Omental fat pad (tissue), 4 donors: Measurements from ENCODE around the gene NAV3. TPM values are rescaled to one million over a fixed set of nuclear protein-coding genes. Genes with fewer than 3 reads are reported as not detected.
A peak's percentile ranks its signal among the peaks of the same experiment; 100 is the strongest.

Experiments
- ATAC-seq: fragments of 150-250 bp; one replicate; pipeline ENCODE4 v1.9.1; 2016; ENCODE audit warnings: mild to moderate bottlenecking, moderate library complexity; ENCODE audit not compliant: low FRiP score
- DNase-seq: peaks from one replicate; pipeline ENCODE4 v3.0.0-alpha.2; 2019; ENCODE audit warnings: low spot score
- total RNA-seq, 4 donors: library from RNA; depleted of rRNA; stranded (reverse); fragments of >200 nt; gene quantifications; one replicate each; pipeline ENCODE4 v1.1.0, GENCODE V29; 2016
- TF ChIP-seq, protein P1 (sequence below), 3 donors: fragments of 450-650 bp; IDR thresholded peaks; one replicate each; pipeline ENCODE4 v1.5.1; 2016 to 2017; ENCODE audit warnings: antibody characterized with exemption in 3 of 3, mild to moderate bottlenecking in 3 of 3, moderate library complexity in 2 of 3

NAV3 gene
- total RNA-seq, 4 donors from 2014 or later = 12.5 to 24.3 (median 15.3) TPM

- TF ChIP-seq, protein P1, sequence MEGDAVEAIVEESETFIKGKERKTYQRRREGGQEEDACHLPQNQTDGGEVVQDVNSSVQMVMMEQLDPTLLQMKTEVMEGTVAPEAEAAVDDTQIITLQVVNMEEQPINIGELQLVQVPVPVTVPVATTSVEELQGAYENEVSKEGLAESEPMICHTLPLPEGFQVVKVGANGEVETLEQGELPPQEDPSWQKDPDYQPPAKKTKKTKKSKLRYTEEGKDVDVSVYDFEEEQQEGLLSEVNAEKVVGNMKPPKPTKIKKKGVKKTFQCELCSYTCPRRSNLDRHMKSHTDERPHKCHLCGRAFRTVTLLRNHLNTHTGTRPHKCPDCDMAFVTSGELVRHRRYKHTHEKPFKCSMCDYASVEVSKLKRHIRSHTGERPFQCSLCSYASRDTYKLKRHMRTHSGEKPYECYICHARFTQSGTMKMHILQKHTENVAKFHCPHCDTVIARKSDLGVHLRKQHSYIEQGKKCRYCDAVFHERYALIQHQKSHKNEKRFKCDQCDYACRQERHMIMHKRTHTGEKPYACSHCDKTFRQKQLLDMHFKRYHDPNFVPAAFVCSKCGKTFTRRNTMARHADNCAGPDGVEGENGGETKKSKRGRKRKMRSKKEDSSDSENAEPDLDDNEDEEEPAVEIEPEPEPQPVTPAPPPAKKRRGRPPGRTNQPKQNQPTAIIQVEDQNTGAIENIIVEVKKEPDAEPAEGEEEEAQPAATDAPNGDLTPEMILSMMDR (IDR thresholded peaks at IDR 0.05) = no peak
- ATAC-seq = no peak
- DNase-seq = no peak
Measured at GRCh38 chr12:77837876-77838291, 7.2 kb downstream of the NAV3 start.

DNA sequence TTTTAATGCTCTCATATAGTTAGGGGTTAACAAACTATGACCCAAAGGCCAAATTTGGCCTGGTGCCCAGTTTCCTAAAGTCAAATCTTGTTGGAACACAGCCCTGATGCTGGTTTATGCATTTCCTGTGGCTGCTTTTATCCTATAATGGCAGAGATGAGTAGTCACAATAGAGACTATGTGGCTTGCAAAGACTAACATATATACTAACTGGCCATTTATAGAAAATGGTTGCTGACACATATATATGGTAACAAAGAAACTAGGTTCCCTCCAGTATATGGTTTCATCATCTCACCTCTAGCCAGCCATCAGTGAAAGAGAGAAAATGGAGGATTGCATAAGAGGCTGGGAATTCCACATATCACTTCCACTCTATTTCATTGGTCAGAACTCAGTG is 10.8 kb downstream of the NAV3 start:
- no peak for DNase-seq
- TF ChIP-seq, protein P1 (IDR thresholded peaks at IDR 0.05) = no peak

GRCh38 chr12:77842430-77842829 is 11.7 kb downstream of the NAV3 start:
- TF ChIP-seq, protein P1 (IDR thresholded peaks at IDR 0.05) = no peak
- ATAC-seq (no peak), DNase-seq (no peak)

More for the DNA sequence above, 10.8 kb downstream of the NAV3 start:
- ATAC-seq = no peak

GRCh38 chr12:77845831-77846230 is 15.1 kb downstream of the NAV3 start:
- DNase-seq = no peak
- no peak for ATAC-seq
- TF ChIP-seq, protein P1 (IDR thresholded peaks at IDR 0.05) = no peak

DNA sequence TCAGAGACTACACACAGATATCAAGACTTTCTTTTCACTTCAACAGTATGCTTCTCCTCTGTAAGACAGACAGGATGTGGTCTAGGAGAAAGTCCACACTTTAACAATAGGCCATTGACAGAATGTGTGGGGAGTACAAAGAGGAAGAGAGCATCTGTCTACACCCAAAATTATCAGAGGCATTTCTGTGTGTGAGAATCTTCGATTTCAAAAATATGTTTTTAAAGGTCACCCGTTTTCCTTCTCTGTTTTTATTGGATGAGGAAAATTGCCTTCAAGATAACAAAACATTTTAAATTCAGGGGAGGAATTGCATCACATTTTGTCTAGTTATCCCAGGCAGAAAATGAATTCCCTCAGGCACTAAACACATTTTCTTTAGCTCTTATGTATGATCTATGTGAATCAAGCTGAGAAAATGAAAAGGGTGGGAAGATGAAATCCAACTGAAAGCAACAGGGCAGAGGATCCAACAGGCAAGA is 16.4 kb downstream of the NAV3 start:
- ATAC-seq = no peak
- DNase-seq = no peak
- TF ChIP-seq, protein P1 (IDR thresholded peaks at IDR 0.05) = no peak

DNA sequence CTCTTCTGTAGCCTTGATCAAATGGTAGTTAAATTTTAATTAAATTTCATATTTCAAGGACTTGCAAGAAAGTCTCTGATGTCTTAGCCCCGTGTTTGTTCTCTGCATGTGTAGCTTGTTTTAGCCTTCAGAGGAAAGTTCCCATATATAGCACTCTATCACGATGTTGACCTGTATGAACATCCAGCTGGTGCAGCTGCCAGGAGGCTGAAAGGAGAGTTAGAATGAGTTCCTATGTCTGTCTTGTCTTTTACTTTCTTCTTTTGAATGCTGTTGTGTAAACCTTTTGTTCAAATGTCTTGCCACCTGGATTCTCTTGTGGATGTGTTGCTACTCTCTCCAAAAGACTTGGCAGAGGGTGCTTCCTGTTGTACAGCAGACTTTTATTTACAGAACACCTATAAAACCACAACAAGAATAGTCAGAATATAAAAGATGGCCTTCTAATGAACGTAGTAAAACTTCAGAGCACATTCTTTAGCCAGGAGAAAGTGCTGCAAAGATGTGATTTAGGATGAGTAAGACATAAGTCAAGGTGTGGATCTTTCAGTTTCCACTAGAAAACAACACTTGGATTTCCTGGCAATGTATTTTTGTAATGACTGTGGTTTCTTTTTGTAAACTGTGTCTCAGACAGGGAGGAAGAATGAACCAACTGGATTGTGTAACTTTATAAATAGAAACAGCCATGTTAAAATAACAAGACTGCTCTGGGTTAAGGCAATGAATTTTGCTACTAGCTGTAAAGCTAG is 17.2 kb downstream of the NAV3 start:
- ATAC-seq (peak; percentile 70), DNase-seq (no peak)
- TF ChIP-seq, protein P1 (IDR thresholded peaks at IDR 0.05) = no peak

DNA sequence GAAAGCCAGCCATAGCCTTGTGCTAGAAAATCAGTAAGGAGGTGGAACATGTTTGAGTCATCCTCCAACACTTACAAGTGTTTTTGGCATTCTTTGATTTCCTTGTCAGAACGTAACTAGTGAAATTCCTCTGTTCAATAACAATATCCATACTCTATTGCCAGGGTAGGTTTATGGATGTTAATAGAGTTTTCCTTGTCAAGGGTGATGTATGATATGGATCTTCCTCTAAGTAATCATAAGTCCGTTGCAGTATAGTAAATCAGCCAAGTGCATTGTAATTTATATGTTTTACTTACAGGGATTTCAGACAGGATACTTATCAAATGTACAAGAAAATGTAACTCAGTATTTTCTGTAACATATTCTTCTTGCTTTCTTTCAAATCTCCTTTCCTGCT is 19.4 kb downstream of the NAV3 start:
- ATAC-seq = no peak
- DNase-seq = no peak
- TF ChIP-seq, protein P1 (IDR thresholded peaks at IDR 0.05) = no peak
